PFSK-1 (cell line): ENCODE results near the gene OSER1.

Experiments
- POLR2AphosphoS5 ChIP-seq: IDR thresholded peaks from 2 replicates; pipeline ENCODE4 v1.6.1; 2012; ENCODE audit warnings: low read depth, mild to moderate bottlenecking, control low read depth, low read length, moderate library complexity
- SIN3A ChIP-seq: IDR thresholded peaks from 2 replicates; pipeline ENCODE4 v1.6.1; 2012; ENCODE audit warnings: mild to moderate bottlenecking, low read length, moderate library complexity, borderline replicate concordance; ENCODE audit not compliant: insufficient read depth

DNA sequence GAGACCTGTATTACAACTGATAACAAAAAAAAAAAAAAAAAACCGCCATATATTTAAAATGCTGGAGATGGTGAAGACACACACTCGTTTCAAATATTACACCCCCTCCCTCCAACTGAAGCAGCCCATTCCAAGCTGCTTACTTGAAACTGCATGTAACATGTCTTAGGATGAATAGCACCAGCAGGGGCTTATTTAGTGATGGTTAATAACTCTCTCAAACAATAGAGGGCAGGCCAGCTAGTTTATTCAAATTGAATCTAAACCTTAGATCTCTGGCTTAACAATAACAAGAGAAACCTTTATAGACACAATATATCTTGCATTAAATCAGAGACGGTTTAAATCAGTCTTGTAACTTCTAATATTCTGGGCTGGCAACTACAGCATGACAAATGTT is 14.3 kb downstream of the OSER1 start:
- TF ChIP-seq POLR2AphosphoS5 (no peak), SIN3A (no peak)
